GM21576 (cell line): ENCODE measurements around the gene CHRNB2.
A peak's percentile ranks its signal among the peaks of the same experiment; 100 is the strongest.

Source experiments
- ATAC-seq: cut with Tn5 transposase; IDR thresholded peaks from one replicate; pipeline ENCODE4 v1.9.1; 2021; ENCODE audit warnings: mild to moderate bottlenecking, moderate library complexity; ENCODE audit not compliant: unreplicated experiment

CHRNB2 gene

DNA sequence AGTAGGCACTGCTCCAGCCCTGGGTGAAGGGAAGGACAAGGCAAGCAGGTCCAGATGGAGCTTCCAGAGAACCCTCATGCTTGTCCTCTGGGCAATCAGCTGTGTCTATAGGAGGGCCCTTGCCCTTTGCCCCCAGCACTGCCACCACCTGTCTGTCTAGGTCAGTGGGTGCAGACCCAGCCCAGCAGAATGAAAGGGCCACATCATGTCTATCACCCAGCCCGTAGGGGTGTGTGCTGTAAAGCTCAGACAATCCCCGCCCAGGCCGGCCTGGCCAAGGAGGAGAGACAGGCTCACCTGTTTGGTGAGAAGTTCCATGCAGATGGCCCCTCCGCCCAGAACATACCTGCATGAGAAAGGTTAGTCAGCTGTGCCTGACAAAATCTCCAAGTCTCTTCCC lies 16.1 kb upstream of the CHRNB2 start:
- ATAC-seq: no peak

DNA sequence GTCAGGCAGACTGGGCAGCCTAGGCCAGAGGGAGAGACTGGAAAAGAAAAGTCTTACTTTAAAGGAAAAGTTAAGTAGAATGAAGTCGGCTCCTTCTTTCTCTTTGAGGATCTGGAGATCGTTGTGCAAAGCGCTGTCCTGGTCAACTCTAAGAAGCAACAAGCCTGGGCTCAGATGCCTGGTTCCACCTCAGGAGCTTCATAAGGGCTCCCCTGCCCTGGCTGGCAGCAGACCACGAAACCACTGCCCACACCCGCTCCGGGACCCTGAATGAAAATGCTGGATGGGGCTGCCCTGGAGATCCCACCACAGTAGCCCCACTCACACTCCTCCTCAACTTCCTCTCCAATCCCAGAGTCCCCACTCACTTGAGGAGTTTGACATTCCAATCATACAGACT lies 15.5 kb upstream of the CHRNB2 start:
- no peak for ATAC-seq

DNA sequence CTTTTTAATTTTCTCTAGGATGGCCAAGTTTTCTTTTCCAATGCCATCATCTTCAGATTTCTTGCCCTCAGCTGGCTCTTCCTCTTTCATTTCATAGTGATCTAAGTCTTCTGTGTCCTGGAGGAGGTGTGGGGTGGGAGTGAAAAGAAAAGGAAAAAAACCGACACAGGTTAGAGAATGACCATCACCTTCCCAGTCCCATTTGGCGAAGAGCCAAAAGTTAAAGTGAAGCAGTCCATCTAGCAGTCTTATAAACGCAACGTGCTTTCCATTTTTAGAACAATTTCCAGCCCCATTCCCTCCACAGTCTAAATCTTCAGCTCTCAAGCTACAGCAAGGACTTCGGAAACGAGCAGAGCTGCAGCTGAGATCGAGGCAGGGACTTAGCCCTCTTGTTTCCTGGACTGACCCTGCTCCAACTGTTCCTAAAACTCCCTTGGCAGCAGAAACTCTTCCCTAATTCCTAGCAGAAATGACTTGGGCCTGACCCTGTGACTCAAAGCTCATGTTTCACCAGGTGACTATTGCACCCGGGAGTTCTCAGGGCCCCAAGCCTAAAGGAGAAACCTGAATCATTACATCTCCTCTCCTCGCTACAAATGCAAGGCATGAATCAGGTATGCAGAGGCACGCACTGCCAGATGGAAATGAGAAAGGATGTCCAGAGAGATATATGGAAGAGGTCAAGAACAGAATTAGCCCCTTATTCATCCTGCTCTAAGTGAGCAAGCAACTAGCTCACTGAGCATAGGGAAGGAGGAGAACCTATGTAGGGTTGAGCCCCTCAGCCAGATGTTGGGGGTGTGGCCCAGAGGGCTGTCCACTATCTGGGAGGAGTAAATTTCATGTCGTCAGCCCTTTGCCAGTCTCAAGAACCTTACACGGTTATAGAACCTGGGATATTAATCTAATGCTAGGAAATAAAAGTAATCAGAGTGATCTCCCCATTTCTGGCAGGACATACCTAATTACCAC lies 14.2 kb upstream of the CHRNB2 start:
- ATAC-seq: no peak

DNA sequence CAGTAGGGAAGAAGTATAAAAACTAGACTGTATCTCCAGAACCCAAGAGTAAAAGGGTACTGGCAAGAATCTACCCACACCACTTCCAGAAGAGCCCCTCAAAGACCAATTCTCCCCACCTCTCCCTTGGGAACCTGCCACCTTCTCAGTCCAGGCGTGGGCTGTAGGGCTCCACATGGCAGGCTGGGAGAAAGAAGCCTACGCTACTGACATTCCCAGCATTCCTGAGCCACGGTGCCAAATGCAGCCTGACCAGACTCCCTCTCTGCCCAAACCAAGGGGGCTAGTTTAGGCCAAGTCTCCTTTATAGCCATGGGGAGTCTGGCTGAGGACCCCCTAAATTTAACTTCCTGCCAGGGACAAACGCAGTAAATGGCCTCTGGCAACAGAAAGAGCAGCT lies 11.2 kb upstream of the CHRNB2 start:
- no peak for ATAC-seq

DNA sequence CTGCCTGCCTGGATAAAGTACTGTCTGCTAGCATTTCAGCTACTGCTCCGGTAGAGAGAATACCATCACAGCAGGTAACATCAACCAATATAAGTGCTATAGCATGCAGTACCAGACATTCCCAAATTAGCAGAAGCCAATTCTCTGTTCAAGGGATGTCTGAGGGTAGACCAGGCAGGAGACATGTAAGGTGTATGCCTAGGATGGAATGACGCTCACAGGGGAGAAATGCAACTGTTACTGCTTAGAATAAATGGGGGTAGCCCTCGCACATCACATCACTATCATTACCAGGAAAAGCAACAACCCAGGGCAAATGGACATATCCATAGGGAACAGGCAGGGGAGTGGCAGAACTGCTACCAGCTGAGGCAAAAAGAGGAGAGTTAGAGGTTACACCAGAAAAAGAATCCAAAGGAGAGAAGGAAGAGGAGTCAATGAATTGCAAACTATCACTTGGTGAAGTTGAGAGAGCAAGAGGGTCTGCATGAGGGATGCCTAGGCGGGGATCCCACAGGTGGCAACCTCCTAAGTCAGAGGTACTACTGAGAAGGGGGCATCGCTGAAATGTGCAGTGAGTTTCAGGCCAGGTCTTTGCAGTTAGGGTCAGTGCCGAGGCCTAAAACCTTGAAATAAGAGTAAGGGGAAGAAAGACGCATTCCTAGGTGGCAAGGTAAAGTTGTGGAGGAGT lies 10.2 kb upstream of the CHRNB2 start:
- ATAC-seq: no peak

DNA sequence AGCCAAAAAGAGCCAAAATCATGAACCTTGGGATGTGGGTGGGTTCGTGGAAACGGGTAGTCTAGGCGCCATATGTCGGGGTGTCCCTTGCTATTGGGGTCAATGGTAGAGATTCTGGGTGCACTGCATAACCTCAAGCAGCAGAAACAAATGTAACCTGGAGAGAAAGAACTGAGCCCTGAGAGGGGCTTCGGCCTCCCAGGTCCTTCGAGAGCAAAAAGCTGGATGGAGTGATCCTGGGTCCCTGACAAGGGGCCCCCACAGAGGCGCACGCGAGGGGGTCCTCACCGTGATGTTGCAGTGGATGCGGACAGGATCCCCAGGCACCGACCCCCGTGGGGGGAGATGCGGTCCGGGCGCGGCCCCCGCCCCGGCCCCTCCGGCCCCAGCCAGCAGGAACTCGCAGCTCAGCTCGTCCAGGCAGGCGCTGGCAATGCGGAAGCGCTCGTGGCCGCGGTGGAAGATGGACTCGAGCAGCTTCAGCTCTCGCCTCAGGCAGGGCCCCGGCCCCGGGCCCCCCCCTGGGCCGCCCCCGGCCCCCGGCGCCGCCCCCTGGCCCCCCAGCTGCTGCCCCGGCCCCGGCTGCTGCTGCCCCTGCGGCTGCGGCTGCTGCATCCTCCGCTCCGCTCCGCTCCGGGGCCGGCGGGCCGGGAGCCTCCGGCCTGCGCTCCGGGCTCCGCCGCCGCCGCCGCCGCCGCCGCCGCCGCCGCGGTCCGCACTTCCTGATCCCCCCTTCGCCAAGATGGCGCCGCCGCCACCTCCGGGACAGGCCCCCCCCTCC lies 9.4 kb upstream of the CHRNB2 start, which contains the start of gene UBE2Q1:
Gene UBE2Q1, minus strand, starts transcription at position 724 of the 781 bp plus-strand sequence. Its CDS starts 109 bp downstream, at position 615.
- no peak for ATAC-seq

DNA sequence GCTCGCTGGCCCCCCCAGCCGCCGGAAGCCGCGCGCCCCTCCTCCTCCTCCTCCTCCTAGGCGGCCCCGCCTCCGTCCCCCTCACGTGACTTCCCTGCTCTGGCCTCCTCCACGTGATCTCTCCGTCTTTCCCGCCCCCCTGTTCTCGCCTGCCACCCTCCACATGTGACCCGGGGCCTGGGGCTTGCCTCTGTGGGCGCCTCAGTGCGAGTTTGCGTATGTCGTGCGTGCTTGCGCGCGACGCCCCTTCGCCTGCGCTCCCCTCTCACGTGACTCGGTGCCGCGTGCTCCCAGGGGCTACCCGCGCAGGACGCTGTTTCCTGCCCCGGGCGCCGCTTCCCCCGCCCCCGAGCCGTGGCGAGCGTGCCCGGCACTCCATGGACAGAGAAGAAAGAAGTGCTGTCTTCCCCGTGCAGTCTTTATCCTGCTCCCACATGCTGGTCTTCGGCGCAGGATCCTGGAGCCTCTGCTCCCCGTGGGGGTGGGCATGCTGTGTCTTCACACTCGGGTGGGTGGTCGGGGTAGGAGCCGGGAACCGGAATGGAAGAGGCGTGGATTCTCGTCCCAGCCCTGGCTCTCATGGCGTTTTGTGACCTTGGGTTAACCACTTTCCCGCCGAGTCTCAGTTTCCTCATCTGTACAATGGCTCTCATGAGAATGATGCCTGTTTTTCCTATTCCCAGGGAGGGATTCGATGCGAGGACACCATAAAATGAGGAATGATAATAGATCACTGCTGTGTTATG lies 8.7 kb upstream of the CHRNB2 start:
- peak; percentile 84 for ATAC-seq

DNA sequence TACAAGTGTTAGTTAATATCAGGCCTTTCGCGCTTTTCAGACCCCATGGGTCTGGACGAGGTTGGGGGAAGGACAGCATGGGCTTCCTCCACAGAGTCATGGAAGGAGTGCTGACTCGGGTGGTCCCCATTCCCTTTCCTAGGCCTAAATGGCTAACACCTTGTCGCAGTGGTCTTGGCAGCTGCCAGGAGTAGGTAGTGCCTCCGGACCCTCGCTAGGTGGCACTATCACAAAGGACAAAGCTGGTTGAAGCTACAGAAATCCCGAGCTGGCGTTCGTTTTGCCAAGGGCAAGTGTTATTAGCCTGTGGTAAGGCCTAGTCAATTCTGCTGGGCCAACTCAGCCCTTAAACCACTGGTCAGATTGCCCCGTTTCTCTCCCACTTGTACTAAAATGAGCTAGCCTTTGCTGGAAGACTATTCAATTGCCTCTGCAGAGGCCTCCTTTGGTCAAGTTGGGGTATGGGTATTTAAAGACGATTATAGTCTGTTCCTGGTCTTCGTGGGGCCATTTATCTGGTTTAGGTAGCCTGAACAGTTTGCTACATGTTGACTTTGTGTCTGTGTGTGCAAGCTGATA lies 8.0 kb upstream of the CHRNB2 start:
- ATAC-seq: peak; percentile 36

DNA sequence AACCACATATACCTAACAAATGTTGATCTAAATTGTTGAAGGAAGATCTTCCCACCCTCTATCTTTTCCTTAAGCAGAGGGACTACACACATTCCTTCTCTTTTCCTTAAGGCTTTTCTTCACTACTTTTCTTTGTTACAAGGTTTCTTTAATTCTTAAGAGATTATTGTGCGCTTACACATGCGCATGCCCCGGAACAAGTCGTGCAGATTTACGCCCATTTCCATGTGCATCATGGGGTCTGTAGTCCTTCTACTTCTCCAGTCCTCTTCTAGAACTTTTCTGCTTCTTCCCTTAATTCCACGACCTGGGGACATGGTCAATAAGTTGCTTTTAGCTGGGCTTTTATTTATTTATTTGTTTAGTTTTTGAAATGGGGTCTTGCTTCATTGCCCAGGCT lies 1.7 kb upstream of the CHRNB2 start:
- no peak for ATAC-seq

DNA sequence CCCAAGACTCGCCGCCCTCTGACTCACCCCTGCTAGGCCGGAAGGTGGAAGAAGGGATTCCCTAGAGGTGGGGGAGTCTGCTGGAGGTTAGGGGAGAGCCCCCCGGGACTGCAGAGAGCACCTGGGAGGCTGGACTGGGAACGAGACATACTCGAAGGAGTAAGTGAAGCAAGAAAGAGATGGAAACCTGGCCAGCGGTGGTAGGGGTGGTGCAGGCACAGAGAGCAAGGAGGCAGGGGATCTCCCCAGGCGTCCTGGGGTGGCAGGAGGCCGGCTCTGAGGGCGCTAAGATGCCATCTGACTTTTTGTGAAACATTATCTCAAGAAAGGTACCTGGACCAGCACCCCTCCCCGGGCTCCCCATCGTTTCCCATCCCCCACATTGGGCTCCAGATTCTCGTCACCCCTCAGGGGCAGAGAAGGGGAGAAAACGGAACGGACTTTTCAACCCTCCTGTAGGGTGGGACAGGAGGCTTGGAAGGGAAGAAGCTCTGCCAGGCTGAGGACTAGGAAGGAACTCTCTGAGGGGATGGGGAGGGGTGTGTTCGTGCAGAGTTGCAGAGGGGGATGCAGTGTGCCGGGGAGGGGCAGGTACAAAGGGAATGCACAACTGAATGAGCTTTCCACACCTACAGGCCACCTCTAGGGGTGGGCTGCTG lies 708 bp downstream of the CHRNB2 start:
- ATAC-seq: no peak

DNA sequence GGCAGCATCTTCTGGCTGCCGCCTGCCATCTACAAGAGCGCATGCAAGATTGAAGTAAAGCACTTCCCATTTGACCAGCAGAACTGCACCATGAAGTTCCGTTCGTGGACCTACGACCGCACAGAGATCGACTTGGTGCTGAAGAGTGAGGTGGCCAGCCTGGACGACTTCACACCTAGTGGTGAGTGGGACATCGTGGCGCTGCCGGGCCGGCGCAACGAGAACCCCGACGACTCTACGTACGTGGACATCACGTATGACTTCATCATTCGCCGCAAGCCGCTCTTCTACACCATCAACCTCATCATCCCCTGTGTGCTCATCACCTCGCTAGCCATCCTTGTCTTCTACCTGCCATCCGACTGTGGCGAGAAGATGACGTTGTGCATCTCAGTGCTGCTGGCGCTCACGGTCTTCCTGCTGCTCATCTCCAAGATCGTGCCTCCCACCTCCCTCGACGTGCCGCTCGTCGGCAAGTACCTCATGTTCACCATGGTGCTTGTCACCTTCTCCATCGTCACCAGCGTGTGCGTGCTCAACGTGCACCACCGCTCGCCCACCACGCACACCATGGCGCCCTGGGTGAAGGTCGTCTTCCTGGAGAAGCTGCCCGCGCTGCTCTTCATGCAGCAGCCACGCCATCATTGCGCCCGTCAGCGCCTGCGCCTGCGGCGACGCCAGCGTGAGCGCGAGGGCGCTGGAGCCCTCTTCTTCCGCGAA lies 3.8 kb downstream of the CHRNB2 start:
- no peak for ATAC-seq

DNA sequence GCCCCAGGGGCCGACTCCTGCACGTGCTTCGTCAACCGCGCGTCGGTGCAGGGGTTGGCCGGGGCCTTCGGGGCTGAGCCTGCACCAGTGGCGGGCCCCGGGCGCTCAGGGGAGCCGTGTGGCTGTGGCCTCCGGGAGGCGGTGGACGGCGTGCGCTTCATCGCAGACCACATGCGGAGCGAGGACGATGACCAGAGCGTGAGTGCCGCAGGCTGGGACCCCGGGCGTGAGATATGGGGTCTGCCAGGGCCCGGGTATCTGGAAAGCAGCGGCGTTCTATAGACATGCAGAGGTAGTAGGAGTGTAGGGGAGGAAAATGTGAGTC lies 4.3 kb downstream of the CHRNB2 start:
- no peak for ATAC-seq

DNA sequence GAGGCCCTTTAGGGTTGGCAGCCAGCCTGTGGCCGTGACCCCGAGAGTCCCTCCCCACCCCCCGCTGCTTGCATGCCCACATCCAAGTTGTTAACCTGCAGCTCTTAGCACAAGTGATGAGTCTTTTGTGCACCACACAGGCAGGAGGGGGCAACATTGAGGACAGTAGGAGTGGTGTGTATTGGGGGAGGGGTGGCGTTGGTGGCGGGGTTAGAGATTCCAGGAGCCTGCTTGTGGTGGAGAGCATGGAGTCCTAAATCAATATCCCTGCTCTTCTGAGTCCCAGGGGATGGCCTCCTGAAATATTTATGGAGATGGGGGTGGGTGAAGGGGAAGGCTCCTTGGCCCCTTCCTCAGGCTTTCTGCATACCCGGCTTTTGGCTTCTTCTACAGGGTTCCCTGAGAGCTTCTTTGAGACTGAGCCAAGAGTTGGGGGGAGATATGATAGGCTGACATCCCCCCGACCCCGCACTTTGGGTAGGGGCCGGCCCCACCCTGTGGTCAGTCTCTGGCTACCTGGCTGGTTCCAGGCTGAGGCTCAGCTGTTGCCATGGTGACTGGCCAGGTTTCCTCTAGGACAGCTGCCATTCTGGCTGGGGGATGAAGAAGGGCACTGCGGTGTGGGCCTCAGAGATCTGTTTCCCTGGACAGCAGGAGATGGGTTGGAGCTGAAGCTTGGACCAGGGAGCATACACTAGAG lies 5.0 kb downstream of the CHRNB2 start:
- no peak for ATAC-seq

DNA sequence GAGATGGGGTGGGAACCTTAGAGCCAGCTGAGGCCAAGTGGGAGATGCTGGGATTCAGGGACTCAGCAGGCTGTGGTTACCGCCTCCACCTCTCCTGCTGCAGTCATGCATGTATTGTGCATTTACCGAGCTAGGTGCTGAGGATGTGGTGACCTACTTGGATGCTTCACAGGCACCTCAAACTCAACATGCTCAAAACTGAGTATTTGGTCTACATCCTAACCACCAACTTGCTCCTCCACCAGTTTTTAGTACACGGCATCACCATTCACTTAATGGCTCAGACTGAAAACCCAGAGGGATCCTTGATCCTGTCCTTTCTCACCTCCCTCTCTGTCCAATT lies 5.6 kb downstream of the CHRNB2 start:
- no peak for ATAC-seq

DNA sequence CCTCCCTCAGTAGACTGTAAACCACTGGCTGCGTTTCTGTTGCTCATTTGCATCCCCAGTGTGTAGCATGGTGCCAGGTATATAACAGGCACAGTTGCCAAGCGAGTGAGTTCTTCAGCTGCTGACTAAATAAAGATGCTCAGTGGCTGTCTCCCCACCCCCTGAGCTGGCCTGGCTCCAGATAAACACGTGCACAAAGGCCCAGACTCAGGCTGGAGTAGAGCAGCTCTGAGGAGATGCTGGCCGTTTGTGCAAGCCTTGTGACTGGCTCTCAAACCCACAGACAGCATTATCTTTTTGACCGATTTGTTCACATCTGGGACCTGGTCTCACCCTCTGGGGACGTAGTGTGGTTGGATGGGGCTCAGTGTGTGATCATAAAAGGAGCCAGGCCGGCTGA lies 7.1 kb downstream of the CHRNB2 start:
- no peak for ATAC-seq

DNA sequence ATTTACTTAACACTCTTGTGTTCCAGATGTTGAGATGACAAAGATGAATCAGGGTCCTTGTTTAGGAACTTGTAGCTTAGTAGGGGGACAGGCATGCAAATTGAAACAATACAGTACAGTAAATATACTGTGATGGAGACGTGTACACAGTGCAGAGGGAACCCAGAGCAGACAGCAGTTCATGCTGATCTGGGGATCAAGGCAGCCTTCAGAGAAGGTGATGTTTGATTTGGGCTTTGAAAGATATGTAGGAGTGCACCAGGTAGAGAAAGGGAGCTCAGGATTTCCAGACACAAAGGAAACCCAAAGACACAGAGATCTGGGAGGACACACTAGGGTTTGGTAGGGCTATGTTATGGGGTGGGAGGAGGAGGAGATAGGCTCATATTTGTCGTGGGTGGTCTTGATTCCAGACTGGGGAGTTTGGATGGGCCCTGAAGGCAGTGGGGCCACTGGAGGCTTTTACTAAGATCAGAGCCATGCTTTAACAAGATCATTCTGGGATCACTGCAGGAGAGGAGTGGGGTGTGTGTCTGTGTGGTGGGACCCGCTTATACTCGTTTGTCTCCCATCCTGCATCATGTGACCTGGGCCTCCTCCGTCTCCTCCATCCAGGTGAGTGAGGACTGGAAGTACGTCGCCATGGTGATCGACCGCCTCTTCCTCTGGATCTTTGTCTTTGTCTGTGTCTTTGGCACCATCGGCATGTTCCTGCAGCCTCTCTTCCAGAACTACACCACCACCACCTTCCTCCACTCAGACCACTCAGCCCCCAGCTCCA lies 7.8 kb downstream of the CHRNB2 start:
- no peak for ATAC-seq

DNA sequence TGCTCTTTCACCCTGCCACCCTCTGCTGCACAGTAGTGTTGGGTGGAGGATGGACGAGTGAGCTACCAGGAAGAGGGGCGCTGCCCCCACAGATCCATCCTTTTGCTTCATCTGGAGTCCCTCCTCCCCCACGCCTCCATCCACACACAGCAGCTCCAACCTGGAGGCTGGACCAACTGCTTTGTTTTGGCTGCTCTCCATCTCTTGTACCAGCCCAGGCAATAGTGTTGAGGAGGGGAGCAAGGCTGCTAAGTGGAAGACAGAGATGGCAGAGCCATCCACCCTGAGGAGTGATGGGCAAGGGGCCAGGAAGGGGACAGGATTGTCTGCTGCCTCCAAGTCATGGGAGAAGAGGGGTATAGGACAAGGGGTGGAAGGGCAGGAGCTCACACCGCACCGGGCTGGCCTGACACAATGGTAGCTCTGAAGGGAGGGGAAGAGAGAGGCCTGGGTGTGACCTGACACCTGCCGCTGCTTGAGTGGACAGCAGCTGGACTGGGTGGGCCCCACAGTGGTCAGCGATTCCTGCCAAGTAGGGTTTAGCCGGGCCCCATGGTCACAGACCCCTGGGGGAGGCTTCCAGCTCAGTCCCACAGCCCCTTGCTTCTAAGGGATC lies 8.5 kb downstream of the CHRNB2 start:
- ATAC-seq: no peak
